GM12874 (cell line): Measurements from ENCODE around the gene NLGN4X.

Experiments used
- TF ChIP-seq, protein P1 (sequence below): IDR thresholded peaks from 2 replicates; pipeline ENCODE4 v1.5.1; 2011; ENCODE audit warnings: low read depth, mild to moderate bottlenecking, control low read depth, low read length, moderate library complexity; ENCODE audit not compliant: insufficient read depth

Gene NLGN4X

DNA sequence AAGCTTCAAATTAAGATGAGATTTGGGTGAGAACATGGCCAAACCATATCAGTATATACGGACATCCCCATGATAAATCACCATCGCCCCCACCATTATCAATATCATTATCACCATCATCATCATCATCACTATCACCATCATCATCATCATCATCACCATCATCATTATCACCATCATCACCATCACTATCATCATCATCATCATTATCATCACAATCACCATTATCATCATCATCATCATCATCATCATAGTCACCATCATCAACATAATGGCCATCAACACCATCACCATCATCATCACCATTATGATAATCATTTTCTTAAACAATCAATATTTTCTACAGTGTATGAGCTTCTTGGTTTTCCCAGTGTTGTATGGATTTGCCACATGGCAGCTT lies 360.9 kb downstream of the NLGN4X start:
- TF ChIP-seq, protein P1, sequence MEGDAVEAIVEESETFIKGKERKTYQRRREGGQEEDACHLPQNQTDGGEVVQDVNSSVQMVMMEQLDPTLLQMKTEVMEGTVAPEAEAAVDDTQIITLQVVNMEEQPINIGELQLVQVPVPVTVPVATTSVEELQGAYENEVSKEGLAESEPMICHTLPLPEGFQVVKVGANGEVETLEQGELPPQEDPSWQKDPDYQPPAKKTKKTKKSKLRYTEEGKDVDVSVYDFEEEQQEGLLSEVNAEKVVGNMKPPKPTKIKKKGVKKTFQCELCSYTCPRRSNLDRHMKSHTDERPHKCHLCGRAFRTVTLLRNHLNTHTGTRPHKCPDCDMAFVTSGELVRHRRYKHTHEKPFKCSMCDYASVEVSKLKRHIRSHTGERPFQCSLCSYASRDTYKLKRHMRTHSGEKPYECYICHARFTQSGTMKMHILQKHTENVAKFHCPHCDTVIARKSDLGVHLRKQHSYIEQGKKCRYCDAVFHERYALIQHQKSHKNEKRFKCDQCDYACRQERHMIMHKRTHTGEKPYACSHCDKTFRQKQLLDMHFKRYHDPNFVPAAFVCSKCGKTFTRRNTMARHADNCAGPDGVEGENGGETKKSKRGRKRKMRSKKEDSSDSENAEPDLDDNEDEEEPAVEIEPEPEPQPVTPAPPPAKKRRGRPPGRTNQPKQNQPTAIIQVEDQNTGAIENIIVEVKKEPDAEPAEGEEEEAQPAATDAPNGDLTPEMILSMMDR, result no peak

DNA sequence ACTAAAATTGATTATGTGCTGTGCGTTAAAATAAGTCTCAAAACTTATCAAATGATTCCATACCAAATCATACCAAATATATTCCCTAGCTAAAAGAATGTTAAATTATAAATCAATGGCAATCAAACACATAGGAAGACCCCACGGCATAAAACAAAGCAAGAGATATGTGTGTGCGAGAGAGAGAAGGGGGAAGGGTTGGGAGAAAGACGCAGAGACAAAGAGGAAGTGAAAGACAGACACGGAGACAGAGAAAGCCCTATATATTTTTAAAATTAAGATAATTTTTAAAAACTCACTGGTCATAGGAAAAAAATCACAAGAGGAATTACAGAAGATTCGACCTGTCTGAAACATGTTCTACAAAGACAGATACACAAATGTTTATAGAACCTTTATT lies 371.4 kb downstream of the NLGN4X start:
- TF ChIP-seq, protein P1, result no peak

DNA sequence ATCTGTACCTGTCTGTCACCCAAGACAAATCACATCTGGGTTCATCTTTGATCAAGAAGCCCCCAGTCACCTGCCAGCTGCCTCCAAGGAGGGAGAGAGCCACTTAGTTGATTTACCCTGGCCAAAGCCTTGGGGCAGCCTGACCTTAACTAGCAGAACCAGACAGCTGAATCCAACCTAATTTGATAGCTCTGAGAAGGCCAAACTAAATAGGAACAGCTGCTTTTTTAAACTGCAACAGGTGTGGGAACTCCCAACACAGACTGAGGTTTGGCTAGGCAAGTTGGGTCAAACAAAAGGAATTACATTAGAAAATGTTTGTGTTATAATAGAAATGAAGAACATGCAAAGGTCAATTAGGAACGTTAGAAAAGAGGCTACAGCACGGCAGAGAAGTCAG lies 375.7 kb downstream of the NLGN4X start:
- TF ChIP-seq, protein P1, result no peak

DNA sequence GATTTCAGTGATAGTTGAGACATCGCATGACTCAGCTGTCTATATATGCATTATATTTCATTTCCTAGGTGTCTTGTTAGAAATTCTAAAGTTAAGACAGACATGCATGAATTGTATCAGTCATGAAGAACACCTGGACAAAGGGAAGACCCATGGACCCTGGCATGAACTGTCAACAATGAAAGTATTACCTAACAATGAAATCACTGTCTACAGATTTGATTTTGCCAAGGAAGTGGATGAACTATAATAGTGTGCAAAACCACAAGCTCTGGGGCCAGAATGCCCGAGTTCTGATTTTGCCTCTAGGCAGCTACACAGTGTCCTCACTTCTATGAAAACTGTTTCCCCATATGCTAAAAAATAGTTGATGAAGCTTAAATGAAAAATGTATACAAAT lies 386.1 kb downstream of the NLGN4X start:
- TF ChIP-seq, protein P1, result no peak
